ENCODE measurements around the gene PLS3.
A peak's percentile ranks its signal among the peaks of the same experiment; 100 is the strongest.

Gene PLS3

DNA sequence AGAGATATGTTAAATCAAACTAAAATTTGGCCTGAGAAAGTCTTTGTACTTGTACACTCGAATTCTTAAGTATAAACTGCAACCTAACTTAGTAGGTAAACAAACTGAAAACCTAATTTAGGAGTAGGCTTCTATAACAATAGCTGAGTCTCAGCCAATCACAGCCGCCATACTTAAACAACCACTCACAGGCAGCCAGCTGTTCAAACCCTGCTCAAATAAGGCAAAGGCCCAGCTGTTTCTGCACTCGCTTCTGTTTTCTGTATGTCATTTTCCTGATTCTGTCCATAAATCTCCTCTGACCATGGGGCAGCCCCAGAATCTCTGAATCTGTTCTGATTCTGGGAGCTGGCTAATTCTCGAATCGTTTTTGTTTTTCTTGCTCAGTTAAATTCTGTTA lies 7.8 kb upstream of the PLS3 start:
- H3K4me3 ChIP-seq (ENCODE audit: low read depth, low read length), result no peak overlapping the region
- no peak for TF ChIP-seq CTCF (IDR thresholded peaks at IDR 0.05; ENCODE audit: low read depth, low read length, missing control alignments)
- no peak for DNase-seq (ENCODE audit: low read depth)

- H3K4me3 ChIP-seq (ENCODE audit: low read depth, low read length), result no peak overlapping the region
- TF ChIP-seq CTCF (IDR thresholded peaks at IDR 0.05; ENCODE audit: low read depth, low read length, missing control alignments), result no peak
- no peak for DNase-seq (ENCODE audit: low read depth)
Measured at GRCh38 chrX:115559672-115560071, 1.3 kb upstream of the PLS3 start.

DNA sequence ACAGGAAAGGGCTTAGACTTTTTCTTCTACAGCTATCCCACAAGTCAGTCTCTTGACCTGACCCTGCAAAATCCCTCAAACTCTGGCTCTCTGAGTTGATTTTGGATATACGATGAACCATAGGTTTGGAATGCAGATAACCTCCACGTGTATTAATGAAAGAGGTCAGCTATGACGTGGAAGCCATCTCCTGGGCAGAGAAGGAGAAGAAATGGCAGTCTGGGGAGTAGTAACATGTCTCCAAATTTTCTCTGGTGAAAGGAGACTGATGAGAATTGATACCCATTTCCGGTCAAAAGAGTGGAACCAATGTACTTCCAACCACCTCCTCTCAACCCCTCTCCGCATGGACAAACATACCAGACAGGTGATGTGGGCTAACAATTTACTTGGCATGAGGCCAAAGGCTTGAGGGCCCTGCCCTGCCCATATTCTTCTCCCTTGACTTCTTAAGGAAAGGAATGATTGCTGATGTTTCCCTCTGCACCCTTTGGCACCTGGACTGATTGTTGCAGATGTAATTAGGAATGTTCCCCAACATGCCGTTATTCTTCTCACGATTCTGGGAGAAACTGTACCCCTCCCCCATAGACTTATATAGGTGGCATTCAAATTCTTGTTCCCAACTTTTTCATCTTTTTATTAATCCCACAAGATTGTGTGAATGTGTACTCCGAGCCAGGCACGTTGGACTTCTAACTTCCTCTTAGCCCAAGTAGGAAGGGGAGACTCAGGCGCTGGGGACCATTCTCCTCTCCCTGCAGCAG lies 580 bp upstream of the PLS3 start:
- no peak for TF ChIP-seq CTCF (IDR thresholded peaks at IDR 0.05; ENCODE audit: low read depth, low read length, missing control alignments)
- DNase-seq (ENCODE audit: low read depth), result no peak

GRCh38 chrX:115561605-115562479 lies 868 bp downstream of the PLS3 start:
- peak overlapping the region; percentile 58 for H3K4me3 ChIP-seq (ENCODE audit: low read depth, low read length)
- DNase-seq (ENCODE audit: low read depth), result no peak
- no peak for TF ChIP-seq CTCF (IDR thresholded peaks at IDR 0.05; ENCODE audit: low read depth, low read length, missing control alignments)

More for the DNA sequence above, 580 bp upstream of the PLS3 start:
- H3K4me3 ChIP-seq (ENCODE audit: low read depth, low read length), result peak overlapping the region; percentile 58

DNA sequence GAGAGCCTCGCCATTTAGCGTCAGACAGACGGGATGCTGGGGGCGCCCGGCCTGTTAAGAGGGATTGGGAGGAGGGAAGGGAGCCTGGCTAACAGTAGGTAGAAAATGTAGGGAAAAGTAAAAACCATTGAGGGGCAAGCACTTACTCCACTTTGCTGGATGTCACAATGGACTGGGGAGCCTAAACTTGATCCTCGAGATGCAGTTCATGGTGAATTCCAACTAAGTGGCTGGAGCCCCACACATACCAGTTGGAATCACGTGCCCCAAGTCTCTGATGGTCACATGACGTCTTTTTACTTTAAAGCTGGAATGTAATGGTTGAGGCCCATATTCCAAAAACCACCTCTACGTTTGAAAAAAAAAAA lies 1.5 kb downstream of the PLS3 start:
- peak overlapping the region; percentile 58 for H3K4me3 ChIP-seq (ENCODE audit: low read depth, low read length)
- DNase-seq (ENCODE audit: low read depth), result no peak
- TF ChIP-seq CTCF (IDR thresholded peaks at IDR 0.05; ENCODE audit: low read depth, low read length, missing control alignments), result no peak

DNA sequence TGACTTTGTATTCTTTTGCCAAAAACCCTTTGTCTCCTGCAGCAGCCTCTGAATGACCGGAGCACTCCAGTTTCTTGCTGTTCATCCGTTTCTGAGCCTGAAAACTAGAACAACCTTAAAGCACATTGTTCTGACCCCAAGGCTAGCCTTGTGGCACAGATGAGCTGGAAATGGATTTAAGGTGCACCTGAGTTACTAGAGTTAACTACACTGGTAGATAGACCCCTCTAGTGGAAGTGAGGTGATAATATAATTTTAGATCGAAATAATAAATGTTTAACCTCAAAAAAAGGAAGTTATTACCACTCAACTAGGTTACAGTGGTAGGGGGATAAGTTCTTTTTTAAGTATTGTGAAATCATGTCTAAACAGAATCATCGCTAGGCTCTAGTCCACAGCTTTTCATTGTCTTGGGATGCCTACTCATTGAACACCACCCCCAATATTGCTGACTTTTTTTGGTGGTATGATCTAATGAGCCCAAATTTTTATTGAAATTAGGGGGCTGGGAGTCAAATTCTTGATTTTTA lies 2.7 kb downstream of the PLS3 start:
- DNase-seq (ENCODE audit: low read depth), result no peak
- H3K4me3 ChIP-seq (ENCODE audit: low read depth, low read length), result no peak overlapping the region
- no peak for TF ChIP-seq CTCF (IDR thresholded peaks at IDR 0.05; ENCODE audit: low read depth, low read length, missing control alignments)

All from GM12864 (cell line).